Trophoblast cell (in vitro differentiated cells and primary cell): ENCODE data around the gene ADCY2.

Source experiments
- DNase-seq, 2 donors: peaks; one replicate each; pipeline ENCODE4 v3.0.0-alpha.2; 2016
- H2AFZ ChIP-seq: 2 replicates; pipeline ENCODE4 v1.6.1; 2013; ENCODE audit warnings: low read length, moderate library complexity, mild to moderate bottlenecking; ENCODE audit not compliant: insufficient read depth, poor library complexity
- H2AK5ac ChIP-seq: 2 replicates; pipeline ENCODE4 v1.6.1; 2013; ENCODE audit warnings: mild to moderate bottlenecking, low read length
- H2BK120ac ChIP-seq: 2 replicates; pipeline ENCODE4 v1.6.1; 2013; ENCODE audit warnings: low read length, mild to moderate bottlenecking, moderate library complexity; ENCODE audit not compliant: insufficient read depth, poor library complexity
- H2BK12ac ChIP-seq: 2 replicates; pipeline ENCODE4 v1.6.1; 2013; ENCODE audit warnings: mild to moderate bottlenecking, low read length, moderate library complexity
- H2BK5ac ChIP-seq: 2 replicates; pipeline ENCODE4 v1.6.1; 2013; ENCODE audit warnings: low read length, low read depth, moderate library complexity, mild to moderate bottlenecking; ENCODE audit not compliant: poor library complexity
- H3K14ac ChIP-seq: 2 replicates; pipeline ENCODE4 v1.6.1; 2013; ENCODE audit warnings: mild to moderate bottlenecking, low read length
- H3K18ac ChIP-seq: 2 replicates; pipeline ENCODE4 v1.6.1; 2013; ENCODE audit warnings: mild to moderate bottlenecking, low read length
- H3K23ac ChIP-seq: 2 replicates; pipeline ENCODE4 v1.6.1; 2013; ENCODE audit warnings: low read length
- H3K27ac ChIP-seq: 2 replicates; pipeline ENCODE4 v1.5.1; 2013; ENCODE audit warnings: low read depth, mild to moderate bottlenecking, inconsistent platforms, low read length, moderate library complexity
- H3K27me3 ChIP-seq: 2 replicates; pipeline ENCODE4 v1.6.1; 2013; ENCODE audit warnings: inconsistent platforms, mild to moderate bottlenecking, low read length, moderate library complexity; ENCODE audit not compliant: insufficient read depth
- H3K36me3 ChIP-seq, 2 experiments: 1 replicate in 1 of 2; 2 replicates in 1 of 2; pipeline ENCODE4 v1.6.1; 2013; ENCODE audit warnings: low read length in 2 of 2, mild to moderate bottlenecking in 2 of 2, moderate library complexity in 1 of 2; ENCODE audit not compliant: insufficient read depth in 2 of 2, control insufficient read depth in 1 of 2
- H3K4ac ChIP-seq: 2 replicates; pipeline ENCODE4 v1.6.1; 2013; ENCODE audit warnings: low read depth, mild to moderate bottlenecking, low read length, moderate library complexity
- H3K4me1 ChIP-seq, 2 experiments: 1 replicate in 1 of 2; 2 replicates in 1 of 2; pipeline ENCODE4 v1.6.1; 2013; ENCODE audit warnings: low read length in 2 of 2, mild to moderate bottlenecking in 2 of 2, moderate library complexity in 1 of 2; ENCODE audit not compliant: insufficient read depth in 2 of 2, control insufficient read depth in 1 of 2
- H3K4me2 ChIP-seq: 2 replicates; pipeline ENCODE4 v1.6.1; 2013; ENCODE audit warnings: inconsistent platforms, mild to moderate bottlenecking, low read length, moderate library complexity
- H3K4me3 ChIP-seq: 2 replicates; pipeline ENCODE4 v1.5.1; 2013; ENCODE audit warnings: mild to moderate bottlenecking, low read depth, low read length, inconsistent platforms
- H3K79me1 ChIP-seq: one replicate; pipeline ENCODE4 v1.6.1; 2013; ENCODE audit warnings: low read length
- H3K79me2 ChIP-seq: 2 replicates; pipeline ENCODE4 v1.6.1; 2013; ENCODE audit warnings: low read length, mild to moderate bottlenecking; ENCODE audit not compliant: control insufficient read depth, insufficient read depth, poor library complexity
- H3K9ac ChIP-seq: 2 replicates; pipeline ENCODE4 v1.6.1; 2013; ENCODE audit warnings: mild to moderate bottlenecking, low read length
- H3K9me3 ChIP-seq: 2 replicates; pipeline ENCODE4 v1.6.1; 2013; ENCODE audit warnings: low read depth, mild to moderate bottlenecking, control low read depth, inconsistent platforms, low read length; ENCODE audit not compliant: insufficient read depth
- H4K12ac ChIP-seq: 2 replicates; pipeline ENCODE4 v1.6.1; 2013; ENCODE audit warnings: low read depth, mild to moderate bottlenecking, low read length, moderate library complexity
- H4K8ac ChIP-seq: 2 replicates; pipeline ENCODE4 v1.6.1; 2013; ENCODE audit warnings: low read depth, mild to moderate bottlenecking, low read length, moderate library complexity
- H4K91ac ChIP-seq: one replicate; pipeline ENCODE4 v1.6.1; 2013; ENCODE audit warnings: low read depth, mild to moderate bottlenecking, low read length, moderate library complexity
- WGBS: extraction: QIAGEN DNeasy Blood & Tissue Kit; methylation state at CpG from one replicate; pipeline ENCODE4 v1.1.7; 2013; ENCODE audit warnings: missing lambda C conversion rate; ENCODE audit not compliant: insufficient read length, insufficient coverage; ENCODE audit errors: extremely low coverage; 5-methylcytosine and 5-hydroxymethylcytosine counted together

ADCY2 gene

GRCh38 chr5:7837403-7837802 is 441.5 kb downstream of the ADCY2 start:
- H2BK120ac ChIP-seq: no peak overlapping the region
- H4K91ac ChIP-seq: no peak overlapping the region
- no CpG with 5 or more reads among the region's 3 CpGs for WGBS
- no peaks in the 10 kb centered on the region for H3K36me3 ChIP-seq
- no peaks in the 10 kb centered on the region for H3K4me1 ChIP-seq
- DNase-seq: no peak
- no peak overlapping the region for H3K23ac ChIP-seq
- no peak overlapping the region for H3K4me3 ChIP-seq
- peaks cover 2% of the 10 kb centered on the region for H3K79me2 ChIP-seq
- H3K4ac ChIP-seq: no peak overlapping the region
- H2AK5ac ChIP-seq: no peak overlapping the region
- no peak overlapping the region for H3K4me2 ChIP-seq
- no peak overlapping the region for H2BK5ac ChIP-seq
- no peaks in the 10 kb centered on the region for H3K79me1 ChIP-seq
- H4K8ac ChIP-seq: no peak overlapping the region
- H3K18ac ChIP-seq: no peak overlapping the region
- H3K9me3 ChIP-seq: no peaks in the 10 kb centered on the region
- H3K9ac ChIP-seq: no peak overlapping the region
- H3K14ac ChIP-seq: no peak overlapping the region
- no peak overlapping the region for H2BK12ac ChIP-seq
- no peak overlapping the region for H4K12ac ChIP-seq
- no peak overlapping the region for H2AFZ ChIP-seq
- no peak overlapping the region for H3K27ac ChIP-seq
- no peaks in the 10 kb centered on the region for H3K27me3 ChIP-seq

DNA sequence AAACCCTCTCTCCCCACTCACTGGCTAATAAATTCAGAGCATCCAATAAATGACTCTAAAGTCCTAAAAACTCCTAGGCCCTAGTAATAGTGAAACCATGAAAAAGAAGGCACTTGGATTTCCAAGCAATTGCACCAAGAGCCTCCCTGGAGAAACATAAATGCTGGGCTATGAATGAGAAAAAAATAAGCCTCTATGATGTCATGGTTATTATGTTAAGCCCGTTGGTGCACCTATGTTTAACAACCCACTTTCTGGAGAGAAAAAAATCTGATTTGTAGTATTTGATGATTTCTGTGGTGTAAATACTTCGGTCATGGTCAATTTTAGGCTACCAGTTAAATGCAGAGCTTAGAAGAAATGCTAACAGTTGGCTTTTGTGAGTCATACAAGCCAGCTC is 446.6 kb downstream of the ADCY2 start:
- no peak overlapping the region for H3K4me2 ChIP-seq
- no peak overlapping the region for H2BK12ac ChIP-seq
- no peak overlapping the region for H2AFZ ChIP-seq
- H3K4ac ChIP-seq: no peak overlapping the region
- no peaks in the 10 kb centered on the region for H3K79me1 ChIP-seq
- H2BK120ac ChIP-seq: no peak overlapping the region
- H3K9me3 ChIP-seq: no peaks in the 10 kb centered on the region
- no peak overlapping the region for H3K4me3 ChIP-seq
- H3K14ac ChIP-seq: no peak overlapping the region
- no peak overlapping the region for H4K8ac ChIP-seq
- H4K12ac ChIP-seq: no peak overlapping the region
- no peak overlapping the region for H3K9ac ChIP-seq
- H3K4me1 ChIP-seq: no peaks in the 10 kb centered on the region
- H3K27ac ChIP-seq: no peak overlapping the region
- no peak overlapping the region for H3K23ac ChIP-seq
- WGBS: no CpG with 5 or more reads among the region's 2 CpGs
- H3K18ac ChIP-seq: no peak overlapping the region
- H4K91ac ChIP-seq: no peak overlapping the region
- H3K36me3 ChIP-seq: no peaks in the 10 kb centered on the region
- H2BK5ac ChIP-seq: no peak overlapping the region
- no peaks in the 10 kb centered on the region for H3K27me3 ChIP-seq
- H3K79me2 ChIP-seq: no peaks in the 10 kb centered on the region
- DNase-seq: no peak
- H2AK5ac ChIP-seq: no peak overlapping the region

DNA sequence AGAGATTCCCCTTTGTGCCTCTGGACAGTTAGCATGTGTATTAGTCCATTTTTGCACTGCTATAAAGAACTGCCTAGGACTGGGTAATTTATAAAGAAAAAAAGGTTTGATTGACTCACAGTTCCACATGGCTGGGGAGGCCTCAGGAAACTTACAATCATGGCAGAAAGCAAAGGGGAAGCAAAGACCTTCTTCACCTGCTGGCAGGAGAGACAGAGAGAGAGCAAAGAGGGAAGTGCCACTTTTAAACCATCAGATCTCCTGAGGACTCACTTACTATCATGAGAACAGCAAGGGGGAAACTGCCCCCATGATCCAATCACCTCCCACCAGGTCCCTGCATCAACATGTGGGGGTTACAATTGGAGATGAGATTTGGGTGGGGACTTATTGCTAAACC is 449.0 kb downstream of the ADCY2 start:
- no peak overlapping the region for H4K12ac ChIP-seq
- H4K8ac ChIP-seq: no peak overlapping the region
- no peak overlapping the region for H3K9ac ChIP-seq
- H2BK120ac ChIP-seq: no peak overlapping the region
- peaks cover 0 to 3% of the 10 kb centered on the region in 2 experiments for H3K4me1 ChIP-seq
- no peak for DNase-seq
- no peaks in the 10 kb centered on the region for H3K27me3 ChIP-seq
- H3K4me2 ChIP-seq: no peak overlapping the region
- H4K91ac ChIP-seq: no peak overlapping the region
- H3K23ac ChIP-seq: no peak overlapping the region
- H3K27ac ChIP-seq: no peak overlapping the region
- H3K9me3 ChIP-seq: no peaks in the 10 kb centered on the region
- H2BK5ac ChIP-seq: no peak overlapping the region
- H2BK12ac ChIP-seq: no peak overlapping the region
- no peak overlapping the region for H3K4me3 ChIP-seq
- H3K14ac ChIP-seq: no peak overlapping the region
- no peaks in the 10 kb centered on the region for H3K79me2 ChIP-seq
- H3K18ac ChIP-seq: no peak overlapping the region
- no peaks in the 10 kb centered on the region for H3K79me1 ChIP-seq
- H3K4ac ChIP-seq: no peak overlapping the region
- no peak overlapping the region for H2AFZ ChIP-seq
- H3K36me3 ChIP-seq: no peaks in the 10 kb centered on the region
- H2AK5ac ChIP-seq: no peak overlapping the region

- Histone ChIP-seq H3K27ac (no peak overlapping the region), H3K4me2 (no peak overlapping the region), H3K79me2 (no peaks in the 10 kb centered on the region), H3K14ac (no peak overlapping the region), H3K9me3 (no peaks in the 10 kb centered on the region), H2BK12ac (no peak overlapping the region), H3K27me3 (no peaks in the 10 kb centered on the region), H4K12ac (no peak overlapping the region), H3K9ac (no peak overlapping the region), H2AK5ac (no peak overlapping the region), H3K36me3 (no peaks in the 10 kb centered on the region), H3K18ac (no peak overlapping the region), H3K4me1 (peaks cover 0 to 3% of the 10 kb centered on the region in 2 experiments), H3K23ac (no peak overlapping the region), H3K79me1 (no peaks in the 10 kb centered on the region), H4K8ac (no peak overlapping the region), H3K4ac (no peak overlapping the region), H2BK120ac (no peak overlapping the region), H4K91ac (no peak overlapping the region), H2BK5ac (no peak overlapping the region), H2AFZ (no peak overlapping the region), H3K4me3 (no peak overlapping the region)
- DNase-seq: no peak
- no CpG with 5 or more reads among the region's 7 CpGs for WGBS
Measured at GRCh38 chr5:7845557-7845956, 449.6 kb downstream of the ADCY2 start.
